IMR-90 (cell line): ENCODE measurements around the gene GRAMD4. TPM values are rescaled to one million over a fixed set of nuclear protein-coding genes. Genes with fewer than 3 reads are reported as not detected.

ENCODE experiments used
- ATAC-seq: fragments of 200-7000 bp; cut with Tn5 transposase; 2 replicates; pipeline ENCODE4 v1.9.1; 2020; ENCODE audit warnings: low read depth, mild to moderate bottlenecking, moderate library complexity
- BruUV-seq: library from RNA; stranded (reverse); fragments of 400-500 nt; replicated peaks from 2 replicates; lab custom pipeline; 2021; lab: Mats Ljungman, UMichigan
- CTCF ChIA-PET: fragments of 300-600 bp; formaldehyde crosslinking; extraction: SDS; loops from one replicate; lab custom pipeline; 2021; ENCODE audit warnings: antibody characterized with exemption; lab: Yijun Ruan, JAX
- POLR2A ChIA-PET: fragments of 300-600 bp; sonication (Branson Sonifier 250); formaldehyde crosslinking; loops from one replicate; lab custom pipeline; 2022; ENCODE audit warnings: antibody characterized with exemption; ENCODE audit not compliant: unreplicated experiment; lab: Charles Lee
- DNase-seq: peaks from one replicate; pipeline ENCODE4 v3.0.0; 2013
- H2AFZ ChIP-seq: replicated peaks from 2 replicates; pipeline ENCODE3; 2013; ENCODE audit warnings: low read length, mild to moderate bottlenecking; ENCODE audit not compliant: poor library complexity
- H2AK5ac ChIP-seq: 2 replicates; pipeline ENCODE4 v1.6.1; 2013; ENCODE audit warnings: low read depth, low read length, inconsistent platforms
- H2AK9ac ChIP-seq: replicated peaks from 2 replicates; pipeline ENCODE3; 2013; ENCODE audit warnings: mild to moderate bottlenecking, low read depth, low read length, moderate library complexity; ENCODE audit not compliant: poor library complexity
- H2BK120ac ChIP-seq: 2 replicates; pipeline ENCODE4 v1.6.1; 2013; ENCODE audit warnings: low read depth, low read length, inconsistent platforms
- H2BK15ac ChIP-seq: 3 replicates; pipeline ENCODE4 v1.6.1; 2013; ENCODE audit warnings: low read depth, low read length, inconsistent platforms
- H2BK20ac ChIP-seq: 2 replicates; pipeline ENCODE4 v1.6.1; 2013; ENCODE audit warnings: low read depth, mild to moderate bottlenecking, inconsistent platforms, low read length, moderate library complexity
- H2BK5ac ChIP-seq: 2 replicates; pipeline ENCODE4 v1.6.1; 2013; ENCODE audit warnings: mild to moderate bottlenecking, low read depth, low read length, inconsistent platforms; ENCODE audit not compliant: poor library complexity, severe bottlenecking
- H3K14ac ChIP-seq: replicated peaks from 2 replicates; pipeline ENCODE4 v1.6.1; 2013; ENCODE audit warnings: low read depth, low read length, inconsistent platforms
- H3K18ac ChIP-seq: 2 replicates; pipeline ENCODE4 v1.6.1; 2013; ENCODE audit warnings: low read depth, low read length, control low read depth
- H3K23ac ChIP-seq: 2 replicates; pipeline ENCODE4 v1.6.1; 2013; ENCODE audit warnings: low read depth, low read length, inconsistent platforms
- H3K27ac ChIP-seq: 2 replicates; pipeline ENCODE4 v1.5.1; 2013; ENCODE audit warnings: mild to moderate bottlenecking, control low read depth, low read length; ENCODE audit not compliant: insufficient read depth
- H3K27me3 ChIP-seq: 2 replicates; pipeline ENCODE4 v1.6.1; 2013; ENCODE audit warnings: low read length; ENCODE audit not compliant: control insufficient read depth, insufficient read depth
- H3K36me3 ChIP-seq: 2 replicates; pipeline ENCODE4 v1.6.1; 2013; ENCODE audit warnings: low read length, mixed read lengths; ENCODE audit not compliant: control insufficient read depth, insufficient read depth
- H3K4ac ChIP-seq: 2 replicates; pipeline ENCODE4 v1.6.1; 2013; ENCODE audit warnings: low read depth, low read length, inconsistent platforms
- H3K4me1 ChIP-seq: 2 replicates; pipeline ENCODE4 v1.6.1; 2013; ENCODE audit warnings: low read length, mixed read lengths; ENCODE audit not compliant: control insufficient read depth, insufficient read depth
- H3K4me2 ChIP-seq: 2 replicates; pipeline ENCODE4 v1.6.1; 2013; ENCODE audit warnings: low read depth, mild to moderate bottlenecking, control low read depth, low read length, moderate library complexity
- H3K4me3 ChIP-seq: 2 replicates; pipeline ENCODE4 v1.5.1; 2013; ENCODE audit warnings: low read depth, mild to moderate bottlenecking, control low read depth, low read length, moderate library complexity; ENCODE audit not compliant: insufficient read depth
- H3K56ac ChIP-seq: 2 replicates; pipeline ENCODE4 v1.6.1; 2013; ENCODE audit warnings: low read length, inconsistent platforms; ENCODE audit not compliant: insufficient read depth; ENCODE audit errors: extremely low read depth
- H3K79me1 ChIP-seq, 2 experiments: 2 replicates each; pipeline ENCODE4 v1.6.1; 2013; ENCODE audit warnings: low read length in 2 of 2, inconsistent platforms in 1 of 2, low read depth in 1 of 2
- H3K9ac ChIP-seq: 2 replicates; pipeline ENCODE4 v1.6.1; 2013; ENCODE audit warnings: low read depth, low read length, control low read depth
- H3K9me1 ChIP-seq: 2 replicates; pipeline ENCODE4 v1.6.1; 2013; ENCODE audit warnings: low read length, inconsistent platforms; ENCODE audit not compliant: insufficient read depth
- H3K9me3 ChIP-seq: 2 replicates; pipeline ENCODE4 v1.6.1; 2013; ENCODE audit warnings: low read length; ENCODE audit not compliant: control insufficient read depth, insufficient read depth
- H4K20me1 ChIP-seq: 2 replicates; pipeline ENCODE4 v1.6.1; 2013; ENCODE audit warnings: low read length, inconsistent platforms; ENCODE audit not compliant: insufficient read depth
- H4K5ac ChIP-seq: 2 replicates; pipeline ENCODE4 v1.6.1; 2013; ENCODE audit warnings: mild to moderate bottlenecking, low read depth, low read length, control low read depth
- H4K8ac ChIP-seq, 2 experiments: 2 replicates each; pipeline ENCODE4 v1.6.1; 2013; ENCODE audit warnings: low read depth in 2 of 2, low read length in 2 of 2, control low read depth in 1 of 2, inconsistent platforms in 1 of 2
- H4K91ac ChIP-seq: 2 replicates; pipeline ENCODE4 v1.6.1; 2013; ENCODE audit warnings: low read depth, low read length, inconsistent platforms; ENCODE audit not compliant: insufficient read depth
- BHLHE40 ChIP-seq: fragments of 150-350 bp; IDR thresholded peaks from 2 replicates; pipeline ENCODE4 v1.6.1; 2016; ENCODE audit warnings: mild to moderate bottlenecking, low read depth, low read length
- CEBPB ChIP-seq: IDR thresholded peaks from 2 replicates; pipeline ENCODE4 v1.6.1; 2012; ENCODE audit warnings: low read depth, low read length, improper control_type of control experiment
- MAZ ChIP-seq: IDR thresholded peaks from 2 replicates; pipeline ENCODE4 v1.6.1; 2012; ENCODE audit warnings: low read depth, mild to moderate bottlenecking, low read length, improper control_type of control experiment, moderate library complexity, borderline replicate concordance
- RFX5 ChIP-seq: IDR thresholded peaks from 2 replicates; pipeline ENCODE4 v1.8.0; 2012; ENCODE audit warnings: low read depth, mild to moderate bottlenecking, low read length, moderate library complexity
- WGBS, 2 experiments: methylation state at CpG; one replicate each; pipeline versions ENCODE4 v1.1.5 to v1.1.7; 2013; ENCODE audit warnings: missing lambda C conversion rate in 2 of 2; ENCODE audit not compliant: insufficient read length in 1 of 2; ENCODE audit errors: extremely low coverage in 2 of 2; 5-methylcytosine and 5-hydroxymethylcytosine counted together
- dilution Hi-C: fragments of 300-500 bp; cut with HindIII; formaldehyde crosslinking; loops from one replicate; pipeline ENCODE4 v1.14.3; 2018; ENCODE audit warnings: low sequenced_read_pairs; ENCODE audit not compliant: unreplicated experiment
- in situ Hi-C: fragments of 300-500 bp; cut with MboI; formaldehyde crosslinking; loops from 3 replicates; pipeline ENCODE4 v1.14.3; 2019; ENCODE audit warnings: low sequenced_read_pairs, inconsistent platforms, mixed read lengths
- intact Hi-C: fragments of 100-400 bp; cut with micrococcal nuclease; formaldehyde crosslinking; loops from 2 replicates; pipeline ENCODE4 v1.10.0; 2022
- polyA plus RNA-seq, 3 experiments: library from polyadenylated mRNA; depleted of rRNA; stranded (reverse); fragments of >200 nt; gene quantifications; 2 replicates each; pipeline ENCODE4 v1.2.3, GENCODE V29; 2012; ENCODE audit warnings: low replicate concordance in 1 of 3
- total RNA-seq: library from RNA; depleted of rRNA; stranded (reverse); fragments of >200 nt; gene quantifications from 2 replicates; pipeline ENCODE4 v1.2.3, GENCODE V29; 2012
- TF ChIP-seq, protein P1 (sequence below): fragments of 150-350 bp; IDR thresholded peaks from 2 replicates; pipeline ENCODE4 v1.6.1; 2016; ENCODE audit warnings: low read depth, mild to moderate bottlenecking, low read length, moderate library complexity, borderline replicate concordance

The GRAMD4 gene
- total and polyA plus RNA-seq, 2 of the 4 experiments (the other 2 are of a cell fraction), result 2.7 to 5.8 TPM

GRCh38 chr22:46682011-46682731, 62.0 kb downstream of the GRAMD4 start (continued):
- TF ChIP-seq BHLHE40, result no peak

- no peak overlapping the region for H3K4me3 ChIP-seq
- no peak overlapping the region for H2AK9ac ChIP-seq
- in situ Hi-C loops (no loop called here), intact Hi-C loops (no loop called here), dilution Hi-C loops (no loop called here)
- POLR2A ChIA-PET, result no interaction called here
- H3K23ac ChIP-seq, result no peak overlapping the region
- H4K5ac ChIP-seq, result no peak overlapping the region
- TF ChIP-seq BHLHE40 (no peak), RFX5 (no peak), CEBPB (no peak), MAZ (no peak)
- TF ChIP-seq, protein P1, sequence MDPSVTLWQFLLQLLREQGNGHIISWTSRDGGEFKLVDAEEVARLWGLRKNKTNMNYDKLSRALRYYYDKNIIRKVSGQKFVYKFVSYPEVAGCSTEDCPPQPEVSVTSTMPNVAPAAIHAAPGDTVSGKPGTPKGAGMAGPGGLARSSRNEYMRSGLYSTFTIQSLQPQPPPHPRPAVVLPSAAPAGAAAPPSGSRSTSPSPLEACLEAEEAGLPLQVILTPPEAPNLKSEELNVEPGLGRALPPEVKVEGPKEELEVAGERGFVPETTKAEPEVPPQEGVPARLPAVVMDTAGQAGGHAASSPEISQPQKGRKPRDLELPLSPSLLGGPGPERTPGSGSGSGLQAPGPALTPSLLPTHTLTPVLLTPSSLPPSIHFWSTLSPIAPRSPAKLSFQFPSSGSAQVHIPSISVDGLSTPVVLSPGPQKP, result no peak
- no peak overlapping the region for H3K14ac ChIP-seq
- DNase-seq, result no peak
- H3K4me2 ChIP-seq, result no peak overlapping the region
- H4K91ac ChIP-seq, result no peak overlapping the region
- H2BK20ac ChIP-seq, result no peak overlapping the region
- no peak overlapping the region for H3K9ac ChIP-seq
- peaks cover 9% of the 10 kb centered on the region for H3K9me1 ChIP-seq
- H3K4me1 ChIP-seq, result peaks cover 6% of the 10 kb centered on the region
- no peak overlapping the region for H3K56ac ChIP-seq
- H3K36me3 ChIP-seq, result peaks cover 38% of the 10 kb centered on the region
- no peaks in the 10 kb centered on the region for H3K27me3 ChIP-seq
- CTCF ChIA-PET, result no interaction called here
- no peak overlapping the region for H3K4ac ChIP-seq
- H3K27ac ChIP-seq, result no peak overlapping the region
- H2BK15ac ChIP-seq, result no peak overlapping the region
- no peak overlapping the region for H2AFZ ChIP-seq
- BruUV-seq, result TSS peak; percentile 80
- no peak overlapping the region for H2BK120ac ChIP-seq
- no peak overlapping the region for H2BK5ac ChIP-seq
- H3K18ac ChIP-seq, result no peak overlapping the region
- 79% methylated on average over 6 of the region's 10 CpGs; no CpG with 5 or more reads in 1 of the 2 experiments for WGBS, 2 experiments
- no peak overlapping the region for H2AK5ac ChIP-seq
- ATAC-seq, result no peak
- no peaks in the 10 kb centered on the region for H3K9me3 ChIP-seq
- H3K79me1 ChIP-seq, result peaks cover 0 to 6% of the 10 kb centered on the region in 2 experiments; a peak in 1 of 4 replicates
- H4K8ac ChIP-seq, result no peak overlapping the region
- peaks cover 7% of the 10 kb centered on the region for H4K20me1 ChIP-seq
These were observed 64.5 kb downstream of the GRAMD4 start for GRCh38 chr22:46684706-46685105.
